GM18873 (cell line): ENCODE data around the gene CACYBP.

Experiments used
- ATAC-seq: cut with Tn5 transposase; IDR thresholded peaks from one replicate; pipeline ENCODE4 v1.9.1; 2021; ENCODE audit warnings: mild to moderate bottlenecking, moderate library complexity, moderate number of reproducible peaks; ENCODE audit not compliant: unreplicated experiment, low FRiP score

The CACYBP gene, protein sequence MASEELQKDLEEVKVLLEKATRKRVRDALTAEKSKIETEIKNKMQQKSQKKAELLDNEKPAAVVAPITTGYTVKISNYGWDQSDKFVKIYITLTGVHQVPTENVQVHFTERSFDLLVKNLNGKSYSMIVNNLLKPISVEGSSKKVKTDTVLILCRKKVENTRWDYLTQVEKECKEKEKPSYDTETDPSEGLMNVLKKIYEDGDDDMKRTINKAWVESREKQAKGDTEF

DNA sequence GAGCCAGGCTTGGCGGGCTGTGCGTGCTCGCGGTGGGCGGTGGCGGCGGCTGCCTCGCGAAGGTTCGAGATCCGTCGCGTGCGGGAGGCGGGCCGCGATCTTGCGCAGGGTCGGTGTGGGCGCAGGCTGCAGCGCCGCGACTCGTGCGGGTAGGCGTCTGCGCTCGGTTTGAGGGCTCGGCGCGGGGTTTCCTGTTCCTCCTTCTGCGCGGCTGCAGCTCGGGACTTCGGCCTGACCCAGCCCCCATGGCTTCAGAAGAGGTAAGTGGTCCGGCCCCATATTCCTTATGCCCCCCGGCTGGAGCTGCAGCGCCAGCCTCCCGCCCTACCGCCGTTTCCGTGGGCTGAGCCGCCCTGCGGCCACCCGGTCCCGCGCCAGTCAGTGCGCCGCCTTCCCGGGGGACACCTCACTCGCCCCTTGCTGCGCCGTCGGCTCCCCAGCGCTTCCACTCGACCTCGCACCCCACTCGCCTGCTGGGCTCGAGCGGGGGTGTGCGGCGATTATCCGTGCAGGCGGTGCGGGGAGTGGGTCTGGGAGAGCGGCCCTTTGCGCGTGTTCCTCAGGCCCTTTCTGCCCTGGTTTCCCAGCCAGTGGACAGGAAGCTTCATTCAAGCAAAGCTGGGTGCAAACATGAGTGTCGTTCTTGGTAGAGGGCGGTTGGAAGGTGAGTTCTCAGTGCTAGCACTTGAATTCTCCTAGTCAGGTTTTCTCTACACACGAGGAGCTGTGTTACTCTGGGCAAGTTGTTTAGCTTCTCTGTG lies at the start of gene CACYBP:
CACYBP (plus strand) TSS at position 12 of the 761 bp plus-strand sequence; CDS start at position 246, 234 bp downstream.
- ATAC-seq: peak; percentile 3

DNA sequence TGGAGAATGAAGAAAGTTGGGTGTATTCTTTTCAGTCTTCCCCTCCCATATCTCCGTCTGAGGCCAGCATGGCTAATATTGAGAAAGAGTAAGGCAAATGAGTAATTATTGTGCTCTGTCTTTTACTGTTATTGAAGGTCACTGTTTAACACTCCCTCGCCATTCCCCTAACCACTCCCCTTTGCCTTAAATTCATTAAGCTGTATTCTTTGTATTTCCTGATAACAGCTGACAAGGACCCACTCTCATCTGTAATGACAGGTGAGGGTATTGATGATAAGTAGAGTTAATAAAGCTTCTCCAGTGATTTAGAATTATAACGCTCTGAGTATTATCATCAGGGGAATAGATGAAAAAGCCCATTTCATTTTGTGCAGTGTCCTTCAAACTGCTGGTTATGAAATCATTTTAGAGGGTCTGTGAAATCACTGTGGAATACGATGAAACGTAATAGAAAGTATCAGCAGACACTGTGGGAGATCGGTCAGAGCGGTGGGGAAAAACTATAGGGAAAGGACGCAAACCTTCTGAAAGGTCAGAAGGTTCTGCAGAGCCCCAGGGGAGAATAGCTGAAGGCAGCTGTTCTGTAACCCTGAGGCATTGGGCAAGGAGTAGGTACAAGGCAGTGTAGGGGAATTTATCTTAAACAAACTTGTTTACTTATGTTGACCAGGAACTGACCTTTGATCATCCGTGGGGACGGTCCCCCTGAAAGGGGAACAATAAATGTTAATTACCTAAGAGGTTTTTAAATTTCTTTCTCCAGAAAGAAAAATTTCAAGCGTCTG lies 46.3 kb upstream of the CACYBP start:
- ATAC-seq: no peak

DNA sequence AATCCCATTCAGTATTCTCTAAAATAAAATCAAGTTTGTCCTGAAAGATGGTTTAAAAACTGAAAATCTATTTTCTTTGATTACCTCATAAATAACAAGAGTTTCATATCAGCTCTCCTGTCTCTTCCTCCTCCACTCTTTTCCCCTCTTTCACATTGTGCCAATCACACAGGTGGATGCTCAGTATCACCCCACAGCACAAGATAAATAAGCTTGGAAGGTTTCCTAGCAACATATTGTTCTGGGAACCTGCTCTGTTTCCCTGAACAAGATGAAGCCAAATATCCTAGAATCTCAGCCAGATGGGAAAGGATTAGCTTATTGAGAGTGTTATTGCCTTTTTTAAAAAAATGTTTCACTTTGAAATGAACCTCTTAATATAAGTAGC lies 45.7 kb upstream of the CACYBP start:
- ATAC-seq: no peak

DNA sequence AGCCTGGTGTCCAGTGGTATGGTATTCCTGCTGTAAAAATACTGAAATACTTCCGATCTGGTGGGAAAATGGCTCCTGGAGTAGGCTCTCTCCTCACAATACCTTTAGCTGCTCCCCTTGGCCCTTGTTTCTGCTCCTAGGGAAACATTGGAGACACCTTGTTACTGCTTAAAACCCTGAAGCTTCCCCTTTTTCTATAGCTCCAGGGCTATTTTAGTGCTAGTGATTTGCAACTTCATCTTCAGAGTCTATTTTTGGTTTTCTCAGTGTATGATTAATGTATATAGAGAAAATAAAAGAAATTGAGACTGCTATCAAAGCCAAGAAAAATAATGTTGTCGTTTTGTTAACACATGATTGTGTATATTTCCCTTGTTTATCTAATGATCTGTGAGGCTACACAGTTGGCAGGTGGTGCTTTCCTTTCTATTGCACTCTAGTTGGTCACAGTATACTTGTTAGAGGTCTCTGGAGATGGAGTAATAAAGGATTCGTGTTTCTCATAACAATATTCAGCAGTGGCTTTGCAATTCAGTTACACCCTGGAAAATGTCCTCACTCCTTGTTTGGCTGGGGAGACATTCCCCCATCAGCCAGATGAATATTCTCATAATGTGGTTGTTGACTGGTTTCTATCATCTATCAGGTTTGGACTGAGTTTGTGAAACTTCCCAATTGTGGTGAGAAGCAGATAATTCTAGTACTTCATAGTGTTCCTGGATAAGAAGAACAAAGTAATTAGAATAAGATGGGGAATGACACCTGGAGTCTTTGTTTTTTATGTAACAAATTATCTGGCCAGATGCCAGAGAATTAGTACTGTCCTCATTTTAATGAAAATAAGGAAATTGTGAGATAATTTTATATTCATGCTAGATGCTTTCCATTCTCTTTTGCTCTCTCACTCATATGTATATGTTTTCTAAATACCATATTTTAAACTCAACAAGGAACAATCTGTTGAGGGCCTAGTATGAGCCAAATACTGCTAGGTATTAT lies 44.8 kb upstream of the CACYBP start:
- no peak for ATAC-seq

DNA sequence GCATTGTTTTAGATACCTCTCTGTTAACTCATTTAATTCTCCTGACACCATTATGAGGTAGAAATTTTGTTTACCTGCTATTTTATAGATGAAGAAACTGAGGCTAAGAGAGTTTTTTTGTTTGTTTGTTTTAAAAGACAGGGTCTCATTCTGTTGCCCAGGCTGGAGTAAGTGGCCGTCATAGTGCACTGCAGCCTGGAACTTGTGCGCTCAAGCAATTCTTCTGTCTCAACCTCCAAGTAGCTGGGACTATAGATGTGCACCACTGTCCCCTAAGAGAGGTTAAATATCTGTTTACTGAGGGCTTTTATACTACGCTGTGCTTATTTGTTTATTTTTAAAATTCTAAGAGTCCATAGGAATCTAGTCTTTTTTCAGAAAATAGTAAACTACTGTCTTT lies 43.7 kb upstream of the CACYBP start:
- no peak for ATAC-seq

DNA sequence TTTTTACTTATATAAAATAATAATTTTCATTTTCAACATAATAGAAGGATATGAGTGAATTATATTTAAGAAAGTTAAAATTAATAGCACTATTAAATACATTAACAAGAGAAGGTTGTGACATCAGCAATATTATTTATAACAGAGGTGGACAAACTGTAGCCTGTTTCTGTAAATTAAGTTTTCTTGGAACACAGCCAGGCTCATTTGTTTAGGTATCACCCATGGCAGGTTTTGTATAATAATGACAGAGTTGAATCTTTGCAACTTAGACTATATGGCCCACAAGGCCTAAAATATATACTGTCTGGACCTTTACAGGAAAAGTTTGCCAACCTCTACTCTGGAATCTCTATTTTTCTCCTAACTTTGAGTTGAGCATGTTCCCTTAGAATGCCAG lies 42.8 kb upstream of the CACYBP start:
- ATAC-seq: no peak

DNA sequence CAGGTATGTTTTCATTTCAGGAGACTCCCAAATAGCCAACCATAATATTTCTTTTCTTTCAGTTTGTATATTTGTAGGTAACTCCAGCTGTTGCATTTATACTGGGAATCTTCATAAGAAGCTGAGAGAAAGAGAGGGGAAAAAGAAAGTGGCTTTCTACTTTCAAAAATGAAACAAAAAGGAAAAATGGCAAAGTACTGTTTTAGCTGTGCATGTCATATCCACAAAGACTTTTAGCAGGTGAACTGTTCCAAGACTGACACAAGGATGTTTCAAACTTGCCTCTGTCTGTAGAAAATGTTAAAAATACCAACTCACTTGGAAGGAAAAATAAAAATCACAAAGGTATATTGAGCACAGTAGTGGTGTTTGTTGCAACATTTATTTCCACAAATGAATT lies 41.9 kb upstream of the CACYBP start:
- no peak for ATAC-seq

DNA sequence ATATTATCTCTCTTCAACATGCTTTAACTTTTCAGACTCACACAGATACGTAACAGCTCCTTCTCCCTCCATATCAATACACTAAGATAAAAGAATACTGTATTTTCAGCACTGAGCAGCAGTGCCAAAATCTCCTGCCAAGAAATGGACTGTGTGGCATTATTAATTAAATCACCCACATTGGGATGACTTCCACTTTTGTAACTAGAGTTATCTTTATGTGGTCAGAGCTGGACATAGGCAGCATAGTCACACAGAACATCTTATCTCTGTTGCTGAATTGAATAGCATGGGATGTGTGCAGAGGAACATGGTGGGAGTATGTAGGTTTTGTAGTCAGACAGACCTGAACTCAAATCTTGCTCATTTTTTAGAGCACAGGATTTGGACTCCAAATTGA lies 41.4 kb upstream of the CACYBP start:
- no peak for ATAC-seq

DNA sequence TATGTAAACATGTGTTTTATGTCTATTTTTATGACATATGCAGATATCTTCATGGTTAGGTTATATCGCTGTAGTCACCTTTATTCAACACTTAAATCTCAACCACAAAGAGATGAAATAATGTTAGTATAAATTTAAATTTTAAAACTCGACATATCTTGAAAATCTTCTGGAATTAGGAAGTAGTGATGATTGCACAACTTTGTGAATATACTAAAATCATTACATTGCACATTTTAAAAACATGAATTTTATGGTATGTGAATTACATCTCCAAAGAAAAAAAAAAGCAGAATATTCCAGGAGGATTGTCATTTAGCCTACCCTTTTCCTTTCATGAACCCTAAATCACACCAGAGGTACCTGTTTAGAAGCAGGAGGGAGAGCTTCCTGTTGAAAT lies 39.4 kb upstream of the CACYBP start:
- no peak for ATAC-seq

DNA sequence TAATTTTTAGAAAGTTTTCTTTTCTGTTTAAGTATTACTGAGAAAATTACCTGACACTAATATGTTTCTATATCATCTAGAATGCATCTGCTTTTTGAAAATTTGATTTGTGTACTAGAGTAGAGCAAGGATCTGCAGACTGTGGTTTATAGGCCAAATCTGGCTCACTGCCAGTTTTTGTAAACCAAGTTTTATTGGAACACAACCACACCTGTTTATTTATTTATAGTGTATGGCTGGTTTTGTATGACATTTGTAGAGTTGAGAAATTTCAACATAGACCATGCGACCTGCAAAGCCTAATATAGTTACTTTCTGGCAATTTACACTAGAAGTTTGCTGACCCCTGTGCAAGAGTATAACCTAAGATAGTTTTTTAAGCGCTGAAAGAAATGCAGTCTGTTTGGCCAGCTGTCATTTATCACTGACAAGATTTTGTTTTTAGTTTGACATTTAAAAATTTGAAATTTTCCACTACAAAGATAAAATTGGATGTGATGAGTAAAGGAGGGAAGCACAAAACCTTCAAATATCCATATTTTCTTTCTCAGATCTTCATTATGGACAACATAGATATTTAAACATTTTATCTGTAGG lies 36.1 kb upstream of the CACYBP start:
- ATAC-seq: no peak

DNA sequence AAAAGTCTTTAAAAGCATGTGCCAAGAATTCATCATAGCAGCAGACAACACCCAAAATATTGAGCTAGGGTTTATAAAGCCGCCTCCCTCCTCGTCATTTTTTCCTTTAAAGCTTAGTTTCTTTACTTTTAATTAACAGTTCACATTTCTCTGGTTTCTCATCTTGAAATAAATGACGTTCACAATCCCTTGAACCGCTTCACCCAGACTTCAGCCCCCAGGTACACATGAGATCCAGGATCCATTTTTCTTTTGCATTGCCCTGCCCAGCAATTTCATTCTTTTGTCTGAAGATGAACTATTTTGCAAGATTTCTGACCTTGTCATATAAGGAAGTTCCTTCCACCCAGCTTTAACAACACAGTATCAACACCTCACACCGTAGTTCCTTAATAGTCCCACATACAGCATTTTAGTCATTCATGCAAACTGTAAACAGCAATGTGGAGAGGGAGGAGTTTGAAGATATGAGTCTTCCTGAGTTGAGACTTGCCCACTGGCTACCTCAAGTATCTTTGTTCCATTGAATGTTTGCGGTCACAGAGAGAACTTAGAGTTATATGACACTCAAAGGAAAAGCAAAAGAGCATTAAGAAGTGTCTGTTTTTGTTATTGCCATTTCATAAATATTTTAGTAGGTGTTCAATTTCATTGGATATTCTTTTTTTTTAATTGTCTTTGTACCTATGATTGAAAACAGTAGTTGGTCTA lies 35.3 kb upstream of the CACYBP start:
- ATAC-seq: no peak

DNA sequence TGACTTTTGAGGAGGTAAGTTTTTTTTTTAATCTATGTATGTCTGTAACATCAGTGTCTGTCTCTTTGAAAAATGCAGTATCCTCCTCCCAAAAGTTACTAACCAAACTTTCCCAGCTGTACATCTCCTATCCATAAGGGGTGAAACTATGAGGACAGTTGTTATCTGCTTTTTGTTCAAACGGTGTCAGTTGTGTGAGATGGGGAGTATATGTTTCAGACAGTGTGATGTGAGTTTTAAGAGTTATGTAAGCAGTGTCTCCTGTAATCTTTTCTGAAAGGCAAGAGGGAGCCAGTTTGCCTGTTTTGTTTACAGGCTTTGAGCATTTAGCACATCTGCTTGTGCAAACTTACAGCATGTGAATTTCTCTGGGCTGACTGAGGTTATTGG lies 34.8 kb upstream of the CACYBP start:
- no peak for ATAC-seq

DNA sequence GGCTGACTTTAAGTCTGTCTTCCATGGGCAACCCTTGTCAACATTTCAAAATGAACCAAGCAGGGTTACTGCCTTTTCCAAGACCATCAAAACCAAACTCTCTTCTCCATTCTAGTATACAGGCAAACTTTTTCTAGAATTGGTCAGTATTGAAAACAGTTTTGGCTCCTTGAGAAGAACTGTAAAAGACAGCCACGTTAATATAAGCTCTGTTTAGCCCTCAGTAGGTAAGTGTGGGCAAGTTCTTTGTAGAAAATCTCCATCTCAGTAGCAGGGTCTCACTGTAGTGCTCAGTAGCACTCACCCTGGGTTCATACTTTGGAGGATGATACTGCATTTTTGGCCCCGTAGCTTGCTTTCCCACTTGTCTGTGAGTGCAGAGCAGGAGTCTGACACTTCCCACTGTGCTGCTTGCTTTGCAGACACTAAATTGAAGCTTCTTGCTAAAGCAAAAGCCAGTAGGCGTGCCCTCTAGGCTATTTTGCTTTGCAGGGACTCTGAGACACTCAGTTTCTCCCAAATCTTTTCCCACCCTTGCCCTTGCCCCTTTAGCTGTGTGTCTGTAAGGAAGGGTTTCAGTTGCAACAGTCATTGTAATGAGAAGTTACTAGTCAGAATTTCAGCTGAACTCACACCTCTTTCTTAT lies 34.3 kb upstream of the CACYBP start:
- ATAC-seq: no peak

DNA sequence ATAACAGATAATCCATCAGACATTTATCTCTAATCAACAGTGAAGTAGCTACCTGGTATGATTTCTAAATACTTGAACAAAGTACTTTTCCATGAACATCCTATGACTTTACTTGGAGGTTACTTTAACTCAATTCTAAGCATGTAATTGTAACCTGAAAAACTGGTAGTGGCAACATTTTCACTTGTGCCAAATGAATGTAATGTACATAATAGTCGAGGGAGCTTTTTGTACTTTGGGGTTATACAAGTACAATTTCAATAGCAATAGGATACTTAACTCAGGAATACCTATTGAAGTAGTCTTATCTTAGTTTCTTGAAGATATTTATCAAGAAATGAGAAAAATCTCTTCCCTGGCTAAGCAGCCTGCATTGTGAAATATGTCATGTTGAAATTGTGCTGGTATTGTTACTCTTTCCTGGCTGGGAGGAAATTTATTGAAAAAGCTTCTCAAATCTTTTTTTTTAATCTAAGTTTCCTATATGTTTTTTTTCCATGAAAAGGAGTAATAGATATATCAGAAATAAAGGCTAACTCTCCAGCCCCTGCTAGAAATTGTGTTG lies 33.7 kb upstream of the CACYBP start:
- no peak for ATAC-seq

DNA sequence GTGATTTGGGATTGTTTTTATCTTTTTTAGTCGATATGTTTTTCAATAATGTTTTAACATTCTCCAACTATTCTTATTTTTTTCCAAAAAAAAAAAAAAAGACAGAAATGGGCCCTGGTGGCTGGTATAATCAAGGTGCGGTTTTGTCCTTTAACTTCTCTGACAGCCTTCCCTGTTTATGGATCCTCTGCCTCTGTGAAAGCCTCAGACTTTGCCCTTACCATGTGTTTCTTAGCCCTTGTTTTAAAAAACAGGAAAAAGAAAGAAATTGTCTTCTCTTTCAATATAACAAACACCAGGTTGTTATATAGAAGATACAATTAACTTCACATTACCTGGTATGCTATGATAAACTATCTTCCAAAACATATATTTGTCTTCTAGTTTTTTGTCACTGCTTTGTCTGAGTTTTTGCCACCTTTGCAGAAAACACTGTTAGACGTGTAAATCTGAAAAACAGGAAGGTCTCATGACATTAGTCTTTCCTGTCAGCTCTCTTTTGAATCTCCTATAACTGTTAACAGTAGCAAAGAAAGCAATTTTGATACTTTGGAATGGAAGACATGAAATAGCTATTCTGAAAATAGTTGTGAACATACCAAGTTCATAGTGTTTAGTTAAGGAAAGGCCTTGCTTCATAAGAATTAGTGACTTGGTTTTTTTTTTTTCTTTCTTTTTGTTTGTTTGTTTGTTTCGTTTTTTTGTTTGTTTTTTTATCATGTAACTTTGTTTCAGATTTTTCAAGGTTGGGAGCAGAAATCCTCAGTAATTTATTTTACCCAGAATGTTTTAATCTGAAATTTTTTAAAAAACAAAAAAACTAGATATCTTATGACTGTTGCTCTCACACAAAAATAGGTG lies 31.7 kb upstream of the CACYBP start:
- no peak for ATAC-seq

DNA sequence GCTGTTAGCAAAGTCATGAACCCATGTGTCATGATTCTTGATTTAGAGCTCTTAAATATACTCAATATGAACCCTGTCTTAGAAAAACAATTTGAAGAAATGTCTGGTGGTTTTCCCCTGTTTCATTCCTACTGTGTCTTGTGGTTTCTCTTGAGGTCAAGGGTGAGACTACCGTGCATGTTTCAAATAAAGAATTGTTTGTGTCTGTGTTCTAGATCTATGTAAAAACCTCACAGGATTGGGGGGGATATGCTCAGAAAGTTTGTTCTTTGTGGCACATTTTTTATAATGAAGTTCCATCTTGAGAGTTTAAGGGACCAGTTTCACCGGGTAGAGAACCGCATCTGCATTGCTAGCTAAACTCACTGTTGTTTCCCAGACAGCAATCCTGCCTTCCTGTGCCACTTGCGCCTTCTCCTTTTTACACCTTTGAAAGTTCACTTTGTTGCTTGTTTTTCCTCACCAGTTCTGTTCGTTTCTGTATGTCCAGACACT lies 30.9 kb upstream of the CACYBP start:
- peak; percentile 73 for ATAC-seq

DNA sequence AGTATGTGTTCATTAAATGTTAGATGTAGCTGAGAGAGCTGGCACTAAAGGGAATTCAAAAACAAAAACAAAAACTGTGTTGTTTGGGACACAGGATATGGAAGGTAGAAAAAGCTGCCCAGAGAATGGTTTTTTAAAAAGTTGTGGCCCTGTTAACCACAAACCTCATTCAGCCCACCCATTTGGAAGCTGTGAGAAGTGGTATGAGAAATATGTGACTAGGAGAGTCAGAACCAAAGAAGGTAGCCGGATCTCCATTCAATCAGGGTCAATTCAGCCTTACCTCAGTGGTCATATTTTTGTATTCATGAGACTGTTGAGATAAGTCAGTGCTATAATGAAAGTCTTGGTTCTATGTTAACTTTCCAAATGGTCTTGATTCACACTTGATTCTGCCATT lies 29.8 kb upstream of the CACYBP start:
- no peak for ATAC-seq
